Colon (tissue), 2 donors: ENCODE measurements around the gene SERINC3.

Experiments
- FAIRE-seq: peaks from 2 replicates; lab custom pipeline; 2012; peaks lifted over from hg19 to GRCh38; lab: Jason Lieb, UNC
- donor health status: control.
- donor health status: control.

SERINC3 gene

GRCh38 chr20:44532981-44533331, 11.1 kb upstream of the SERINC3 start:
- no peak for FAIRE-seq

- no peak for FAIRE-seq
Observed at GRCh38 chr20:44532259-44532980, 10.6 kb upstream of the SERINC3 start.

GRCh38 chr20:44528309-44528708, 6.4 kb upstream of the SERINC3 start:
- no peak for FAIRE-seq

GRCh38 chr20:44527716-44528199, 5.9 kb upstream of the SERINC3 start:
- no peak for FAIRE-seq

GRCh38 chr20:44526129-44526528, 4.3 kb upstream of the SERINC3 start:
- no peak for FAIRE-seq

GRCh38 chr20:44523746-44524145, 1.9 kb upstream of the SERINC3 start:
- FAIRE-seq: no peak

- no peak for FAIRE-seq
Observed at GRCh38 chr20:44522841-44523240, 971 bp upstream of the SERINC3 start.

GRCh38 chr20:44520881-44521280, 989 bp downstream of the SERINC3 start:
- FAIRE-seq: no peak

GRCh38 chr20:44518248-44518647, 3.6 kb downstream of the SERINC3 start:
- FAIRE-seq: no peak

- FAIRE-seq: no peak
Observed at GRCh38 chr20:44517454-44517853, 4.4 kb downstream of the SERINC3 start.

GRCh38 chr20:44516491-44516890, 5.4 kb downstream of the SERINC3 start:
- no peak for FAIRE-seq

- no peak for FAIRE-seq
Observed at GRCh38 chr20:44513871-44514270, 8.0 kb downstream of the SERINC3 start.

- FAIRE-seq: no peak
Observed at GRCh38 chr20:44509762-44510161, 12.1 kb downstream of the SERINC3 start.

GRCh38 chr20:44504402-44505307, 17.2 kb downstream of the SERINC3 start:
- FAIRE-seq: no peak

- FAIRE-seq: no peak
Observed at GRCh38 chr20:44502968-44503367, 18.9 kb downstream of the SERINC3 start.

- FAIRE-seq: no peak
Observed at GRCh38 chr20:44501448-44501847, 20.4 kb downstream of the SERINC3 start.

GRCh38 chr20:44500221-44500620, 21.6 kb downstream of the SERINC3 start:
- FAIRE-seq: no peak

- FAIRE-seq: no peak
Observed at GRCh38 chr20:44497761-44498160, 24.1 kb downstream of the SERINC3 start.

- no peak for FAIRE-seq
Observed at GRCh38 chr20:44496976-44497375, 24.9 kb downstream of the SERINC3 start.

- FAIRE-seq: no peak
Observed at GRCh38 chr20:44495802-44496481, 25.9 kb downstream of the SERINC3 start.

- FAIRE-seq: no peak
Observed at GRCh38 chr20:44495257-44495656, 26.6 kb downstream of the SERINC3 start.

- FAIRE-seq: no peak
Observed at GRCh38 chr20:44494681-44495080, 27.2 kb downstream of the SERINC3 start.

GRCh38 chr20:44494266-44494665, 27.6 kb downstream of the SERINC3 start:
- FAIRE-seq: no peak
